OCI-LY1 (cell line): ENCODE measurements around the gene PTPRCAP.

Experiments used
- EZH2 ChIP-seq: fragments of 200-600 bp; sonication (generic), shearing (Covaris generic); IDR thresholded peaks from 2 replicates; pipeline ENCODE4 v1.8.0; 2017; ENCODE audit warnings: borderline replicate concordance, mixed run types, mild to moderate bottlenecking, antibody characterized with exemption, low read length, moderate library complexity, mixed read lengths
- TF ChIP-seq, protein P1 (sequence below): fragments of 200-600 bp; sonication (generic), shearing (Covaris generic); IDR thresholded peaks from 2 replicates; pipeline ENCODE4 v1.5.1; 2017; ENCODE audit warnings: mild to moderate bottlenecking, antibody characterized with exemption, low read length, moderate library complexity, mixed read lengths

DNA sequence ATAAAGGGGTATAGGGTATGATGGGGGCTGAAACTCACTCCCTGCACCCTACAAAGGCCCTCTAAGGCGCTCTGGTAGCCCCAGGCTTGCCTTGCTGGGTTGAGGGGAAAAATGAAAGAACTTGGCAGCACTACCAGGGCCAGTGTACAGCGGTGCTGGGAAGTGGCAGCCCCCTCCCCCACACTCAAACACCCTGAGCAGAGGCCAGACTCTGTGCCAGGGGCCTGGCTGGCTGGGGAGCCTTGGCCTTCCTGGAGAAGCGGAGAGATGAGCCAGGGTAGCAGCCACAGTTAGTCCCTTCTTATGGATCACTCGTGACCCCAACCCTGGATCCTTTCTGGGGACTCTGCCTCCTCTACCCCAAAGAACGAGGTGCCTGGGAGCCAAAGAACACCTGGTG lies 28.9 kb upstream of the PTPRCAP start:
- TF ChIP-seq, protein P1, sequence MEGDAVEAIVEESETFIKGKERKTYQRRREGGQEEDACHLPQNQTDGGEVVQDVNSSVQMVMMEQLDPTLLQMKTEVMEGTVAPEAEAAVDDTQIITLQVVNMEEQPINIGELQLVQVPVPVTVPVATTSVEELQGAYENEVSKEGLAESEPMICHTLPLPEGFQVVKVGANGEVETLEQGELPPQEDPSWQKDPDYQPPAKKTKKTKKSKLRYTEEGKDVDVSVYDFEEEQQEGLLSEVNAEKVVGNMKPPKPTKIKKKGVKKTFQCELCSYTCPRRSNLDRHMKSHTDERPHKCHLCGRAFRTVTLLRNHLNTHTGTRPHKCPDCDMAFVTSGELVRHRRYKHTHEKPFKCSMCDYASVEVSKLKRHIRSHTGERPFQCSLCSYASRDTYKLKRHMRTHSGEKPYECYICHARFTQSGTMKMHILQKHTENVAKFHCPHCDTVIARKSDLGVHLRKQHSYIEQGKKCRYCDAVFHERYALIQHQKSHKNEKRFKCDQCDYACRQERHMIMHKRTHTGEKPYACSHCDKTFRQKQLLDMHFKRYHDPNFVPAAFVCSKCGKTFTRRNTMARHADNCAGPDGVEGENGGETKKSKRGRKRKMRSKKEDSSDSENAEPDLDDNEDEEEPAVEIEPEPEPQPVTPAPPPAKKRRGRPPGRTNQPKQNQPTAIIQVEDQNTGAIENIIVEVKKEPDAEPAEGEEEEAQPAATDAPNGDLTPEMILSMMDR, result no peak
- TF ChIP-seq EZH2, result no peak
